ENCODE data around the gene ZAP70. TPM values are rescaled to one million over a fixed set of nuclear protein-coding genes. Genes with fewer than 3 reads are reported as not detected.

Gene ZAP70
- total and polyA plus RNA-seq, 10 of the 15 experiments (the other 5 are each of a cell fraction or from before 2014, with no cell fraction given): 0.18 to 2.9 (median 1.2) TPM; not detected in 1

GRCh38 chr2:97724501-97724900 is 11.1 kb downstream of the ZAP70 start (continued):
- TF ChIP-seq ATF2 (IDR thresholded peaks at IDR 0.05; ENCODE audit: low read length) (no peak), SIX5 (IDR thresholded peaks at IDR 0.05; ENCODE audit: low read depth, low read length, severe bottlenecking) (no peak), TBL1XR1 (IDR thresholded peaks at IDR 0.05; ENCODE audit: low read depth, low read length) (no peak), TAF1 (IDR thresholded peaks at IDR 0.05; ENCODE audit: borderline replicate concordance, low read depth, low read length) (no peak), FOXM1 (IDR thresholded peaks at IDR 0.05; ENCODE audit: low read depth, low read length) (no peak), ZBTB4 (CRISPR knock-in tag; IDR thresholded peaks at IDR 0.05) (no peak), RFX5 (IDR thresholded peaks at IDR 0.05; ENCODE audit: low read depth, low read length) (no peak), REST (IDR thresholded peaks at IDR 0.05; ENCODE audit: low read depth, low read length) (no peak), CHD2 (IDR thresholded peaks at IDR 0.05; ENCODE audit: borderline replicate concordance, low read depth, low read length) (no peak)
